ENCODE results near the gene ZMIZ1.

ZMIZ1 gene

DNA sequence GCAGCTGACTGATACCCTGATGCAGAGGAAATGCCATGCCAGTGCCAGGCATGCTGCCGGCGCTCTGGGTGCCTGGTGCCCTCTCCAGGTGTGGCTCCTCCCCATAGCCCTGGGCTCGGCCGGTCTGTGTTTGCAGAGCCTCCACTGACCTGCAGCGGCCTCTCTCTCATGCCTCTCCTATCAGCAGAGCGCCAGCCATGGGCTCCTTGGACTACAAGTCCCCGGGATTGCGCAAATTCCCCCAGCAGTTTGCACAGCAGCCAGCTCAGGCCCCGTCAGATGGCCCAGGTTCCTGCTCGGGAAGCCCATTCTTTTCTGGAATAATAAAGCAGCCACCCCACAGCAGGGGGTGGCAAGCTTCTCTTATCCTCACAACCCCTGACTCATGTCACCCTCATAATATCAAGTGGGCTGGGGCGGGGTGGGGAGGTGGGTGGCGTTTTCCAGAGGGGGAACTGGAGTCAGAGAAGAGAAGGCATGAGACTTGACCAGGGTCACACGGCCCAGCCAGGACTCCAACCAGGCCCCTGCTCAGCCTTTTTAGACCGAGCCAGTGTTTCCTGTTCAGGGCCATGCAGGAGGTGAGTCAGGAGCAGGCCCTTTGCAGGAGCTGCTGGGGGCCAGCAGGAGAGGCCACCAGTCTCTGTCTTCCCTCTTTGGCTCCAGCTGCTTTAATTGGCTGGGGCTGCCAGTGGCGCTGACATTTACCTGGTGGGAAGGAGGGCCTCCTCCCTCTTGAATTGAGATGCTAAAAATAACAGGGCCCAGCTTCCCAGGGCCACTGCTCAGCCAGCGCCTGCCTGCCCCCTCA is 58.6 kb downstream of the ZMIZ1 start:
- TF ChIP-seq, protein P1, sequence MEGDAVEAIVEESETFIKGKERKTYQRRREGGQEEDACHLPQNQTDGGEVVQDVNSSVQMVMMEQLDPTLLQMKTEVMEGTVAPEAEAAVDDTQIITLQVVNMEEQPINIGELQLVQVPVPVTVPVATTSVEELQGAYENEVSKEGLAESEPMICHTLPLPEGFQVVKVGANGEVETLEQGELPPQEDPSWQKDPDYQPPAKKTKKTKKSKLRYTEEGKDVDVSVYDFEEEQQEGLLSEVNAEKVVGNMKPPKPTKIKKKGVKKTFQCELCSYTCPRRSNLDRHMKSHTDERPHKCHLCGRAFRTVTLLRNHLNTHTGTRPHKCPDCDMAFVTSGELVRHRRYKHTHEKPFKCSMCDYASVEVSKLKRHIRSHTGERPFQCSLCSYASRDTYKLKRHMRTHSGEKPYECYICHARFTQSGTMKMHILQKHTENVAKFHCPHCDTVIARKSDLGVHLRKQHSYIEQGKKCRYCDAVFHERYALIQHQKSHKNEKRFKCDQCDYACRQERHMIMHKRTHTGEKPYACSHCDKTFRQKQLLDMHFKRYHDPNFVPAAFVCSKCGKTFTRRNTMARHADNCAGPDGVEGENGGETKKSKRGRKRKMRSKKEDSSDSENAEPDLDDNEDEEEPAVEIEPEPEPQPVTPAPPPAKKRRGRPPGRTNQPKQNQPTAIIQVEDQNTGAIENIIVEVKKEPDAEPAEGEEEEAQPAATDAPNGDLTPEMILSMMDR (IDR thresholded peaks at IDR 0.05), result 0 out of 2 replicates have a peak, but pooled peaks have one; percentile 19

DNA sequence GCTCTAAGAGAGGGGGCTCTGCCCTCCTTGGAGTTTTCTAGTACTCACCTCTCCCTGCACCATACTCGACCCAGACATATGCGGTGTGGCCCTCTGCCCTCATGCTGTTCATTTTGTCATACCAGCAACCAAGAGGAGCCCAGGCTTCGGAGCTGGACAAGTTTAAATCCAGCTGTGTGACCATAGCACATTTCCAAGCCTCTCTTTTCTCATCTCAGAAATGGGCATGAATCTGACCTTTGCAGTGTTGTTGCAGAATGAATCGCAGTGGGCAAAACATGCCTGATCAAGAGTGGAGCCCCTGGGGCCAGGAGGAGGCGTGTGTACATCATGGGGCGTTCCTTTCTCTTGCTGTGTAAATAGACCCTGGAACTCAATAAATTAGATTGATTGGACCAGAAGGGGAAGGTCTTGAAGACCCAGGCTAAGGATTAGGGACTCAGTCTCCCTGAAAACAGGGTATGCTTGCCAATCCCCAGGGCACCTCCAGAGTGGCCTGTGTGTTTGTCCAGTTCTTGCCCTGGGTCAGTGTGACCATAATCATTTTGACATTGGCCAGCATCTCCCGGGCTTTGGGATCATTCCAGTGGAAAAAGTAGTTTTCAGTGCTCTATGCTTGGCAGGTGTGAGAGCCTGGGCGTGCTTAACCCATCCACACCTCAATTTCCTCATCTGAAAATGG is 59.6 kb downstream of the ZMIZ1 start:
- TF ChIP-seq, protein P1 (IDR thresholded peaks at IDR 0.05), result no peak

DNA sequence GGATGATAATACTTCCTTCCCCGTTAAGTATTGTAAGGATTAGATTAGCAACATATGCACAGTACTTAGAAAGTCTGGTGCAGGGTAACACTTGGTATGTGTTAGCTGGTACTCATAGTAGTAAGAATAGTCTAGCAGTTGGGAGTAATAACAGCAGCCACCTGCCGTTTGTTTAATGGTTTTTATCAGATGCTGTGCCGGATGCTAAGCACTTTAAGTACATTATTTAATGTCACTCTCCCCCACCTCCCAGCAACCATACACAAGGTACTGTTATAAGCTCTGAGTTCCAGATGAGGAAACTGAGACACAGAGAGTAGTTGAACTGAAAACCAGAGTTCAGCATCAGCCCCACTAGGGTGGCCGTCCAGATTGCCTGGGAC is 60.1 kb downstream of the ZMIZ1 start:
- TF ChIP-seq, protein P1 (IDR thresholded peaks at IDR 0.05), result no peak

DNA sequence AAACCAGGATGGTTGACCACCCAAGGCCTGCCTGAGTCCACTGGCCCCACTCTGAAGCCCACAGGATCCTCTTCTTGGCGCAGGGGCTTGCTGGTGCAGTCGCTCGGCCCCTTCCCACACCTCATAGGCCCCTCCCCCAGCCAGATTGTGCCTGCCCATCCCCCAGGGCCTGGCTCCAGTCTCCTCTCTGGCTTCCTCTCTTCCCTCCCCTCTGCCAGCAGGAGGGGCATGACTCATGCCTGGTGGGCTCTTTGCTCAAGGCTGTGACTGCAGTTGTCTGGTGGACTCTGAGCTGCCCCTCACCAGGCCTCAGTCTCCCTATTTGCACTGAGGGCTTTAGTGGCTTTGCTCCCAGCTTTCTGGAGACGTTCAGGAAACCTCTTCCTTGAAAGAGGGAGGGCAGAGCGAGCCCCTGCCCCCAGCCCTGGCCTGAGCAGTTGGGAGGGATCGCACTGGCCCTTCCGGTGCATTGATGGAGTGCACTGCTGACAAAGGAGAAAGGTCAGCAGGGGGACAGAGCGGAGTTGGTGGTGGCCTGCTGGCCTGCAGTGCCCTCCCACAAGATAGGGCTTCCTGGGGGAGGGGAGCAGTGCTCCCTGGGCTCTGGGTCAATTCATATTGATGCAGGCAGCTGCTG is 60.7 kb downstream of the ZMIZ1 start:
- TF ChIP-seq, protein P1 (IDR thresholded peaks at IDR 0.05), result no peak

DNA sequence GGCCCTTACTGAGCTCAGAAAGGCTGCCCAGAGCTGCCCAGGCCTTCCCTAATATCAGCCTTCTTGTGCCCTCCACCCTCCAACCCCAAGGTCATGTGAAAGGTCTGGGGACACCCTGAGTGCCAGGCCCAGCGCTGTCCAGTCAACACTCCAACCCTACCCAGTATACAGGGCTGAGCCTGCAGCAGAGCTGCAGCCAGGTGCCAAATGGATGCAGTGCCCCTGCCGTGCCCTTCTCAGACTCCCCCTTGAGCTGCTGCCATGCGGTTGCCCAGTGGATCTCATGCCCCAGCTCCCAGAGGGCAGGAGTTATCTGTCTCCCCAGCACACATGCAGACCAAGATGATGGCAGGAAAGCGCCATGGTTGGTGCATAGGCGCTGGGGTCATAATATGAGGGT is 61.5 kb downstream of the ZMIZ1 start:
- TF ChIP-seq, protein P1 (IDR thresholded peaks at IDR 0.05), result no peak

DNA sequence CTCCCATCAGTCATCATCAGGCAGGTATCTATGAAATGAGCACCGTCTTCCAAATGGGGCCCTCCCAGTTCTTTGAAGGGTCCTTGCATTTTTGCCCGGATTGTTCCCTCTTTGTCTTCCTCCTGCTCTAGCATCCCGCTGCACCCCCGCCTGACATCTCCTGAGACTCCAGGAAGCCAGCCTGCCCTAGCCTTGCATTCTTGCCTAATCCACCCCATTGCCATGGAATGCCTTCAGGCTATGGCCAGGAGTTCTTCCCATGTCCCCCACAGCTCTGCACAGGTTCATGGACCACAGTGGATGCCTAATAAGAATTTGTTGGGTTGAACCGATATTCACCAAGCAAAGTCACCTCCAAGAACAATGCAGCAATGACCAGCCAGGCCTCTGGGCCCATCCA is 62.1 kb downstream of the ZMIZ1 start:
- TF ChIP-seq, protein P1 (IDR thresholded peaks at IDR 0.05), result no peak

DNA sequence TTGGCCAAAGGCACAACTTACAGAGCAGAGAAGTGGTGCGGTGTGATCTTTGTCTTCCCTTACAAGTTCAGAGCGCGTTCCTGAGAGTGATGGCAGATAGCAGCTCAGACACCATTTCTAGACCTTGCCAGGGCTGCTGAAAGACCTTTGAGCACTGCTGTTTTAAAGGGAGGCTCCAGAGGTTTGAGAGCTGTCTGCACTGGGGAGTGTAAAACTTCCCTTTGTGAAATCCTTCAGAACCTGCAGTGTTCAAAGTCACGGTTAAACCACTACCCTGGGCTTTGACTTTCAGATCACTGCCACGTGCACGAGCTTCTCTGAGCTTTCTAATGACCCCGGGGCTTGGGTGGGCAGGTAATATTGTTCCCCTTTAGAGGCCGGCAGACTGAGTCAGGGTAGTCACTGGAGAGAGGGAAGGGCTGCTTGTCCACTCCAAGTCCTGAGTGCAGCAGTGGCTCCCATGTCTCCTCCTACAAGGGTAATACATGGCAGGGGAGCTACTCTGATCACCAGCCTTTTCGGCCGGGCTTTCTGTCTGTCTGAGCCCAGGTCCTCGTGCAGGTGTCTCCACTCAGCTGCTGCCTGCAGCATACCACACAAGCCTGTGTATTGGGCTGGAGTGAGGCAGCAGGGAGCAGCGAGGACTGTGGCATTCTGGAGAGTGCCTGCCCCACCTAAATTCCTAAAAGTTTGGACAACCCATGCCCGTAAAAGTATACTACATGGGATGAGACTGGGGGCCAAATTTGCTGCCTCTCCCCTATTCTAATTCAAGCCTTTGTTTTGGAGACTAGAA is 63.3 kb downstream of the ZMIZ1 start:
- TF ChIP-seq, protein P1 (IDR thresholded peaks at IDR 0.05), result no peak

Data from LNCAP (cell line).